GM12878 (cell line): ENCODE data around the gene UACA. TPM values are rescaled to one million over a fixed set of nuclear protein-coding genes. Genes with fewer than 3 reads are reported as not detected.

Experiments
- ATAC-seq: fragments of 200-7000 bp; cut with Tn5 transposase; 3 replicates; pipeline ENCODE4 v1.9.1; 2020; ENCODE audit warnings: mild to moderate bottlenecking, moderate library complexity
- BruUV-seq: library from RNA; stranded (reverse); fragments of 400-500 nt; replicated peaks from 2 replicates; lab custom pipeline; 2021; lab: Mats Ljungman, UMichigan
- CTCF ChIA-PET: fragments of 300-600 bp; sonication (Branson Sonifier 250); formaldehyde crosslinking; extraction: SDS; loops from one replicate; lab custom pipeline; 2021; ENCODE audit warnings: inconsistent platforms; lab: Yijun Ruan, JAX
- POLR2A ChIA-PET: fragments of 350-600 bp; formaldehyde crosslinking; extraction: SDS; loops from one replicate; lab custom pipeline; 2021; ENCODE audit warnings: inconsistent platforms; lab: Charles Lee
- RAD21 ChIA-PET: fragments of 300-600 bp; sonication (Branson Sonifier 250); formaldehyde crosslinking; loops from one replicate; lab custom pipeline; 2023; ENCODE audit warnings: antibody characterized with exemption; ENCODE audit not compliant: unreplicated experiment; lab: Charles Lee
- SMC1A ChIA-PET: fragments of 300-600 bp; sonication (Branson Sonifier 250); formaldehyde crosslinking; loops from one replicate; lab custom pipeline; 2023; ENCODE audit not compliant: unreplicated experiment, uncharacterized antibody; lab: Charles Lee
- DNase-seq: peaks from one replicate; pipeline ENCODE4 v3.0.0-alpha.2; 2011; ENCODE audit warnings: low read depth, low spot score
- FAIRE-seq: peaks from 3 replicates; lab custom pipeline; 2011; peaks lifted over from hg19 to GRCh38; lab: Jason Lieb, UNC
- H2AFZ ChIP-seq: 2 replicates; pipeline ENCODE4 v1.6.0; 2011; ENCODE audit warnings: low read depth, low read length, control low read depth; ENCODE audit not compliant: control insufficient read depth
- H3K27ac ChIP-seq: 2 replicates; pipeline ENCODE4 v1.5.1; 2011; ENCODE audit warnings: control low read depth; ENCODE audit not compliant: control insufficient read depth, insufficient read depth
- H3K27me3 ChIP-seq, 2 experiments: replicated peaks in 1 of 2; 2 replicates each; pipeline versions ENCODE4 v1.6.0 to v1.6.1; 2011; ENCODE audit warnings: low read length in 1 of 2; ENCODE audit not compliant: control insufficient read depth in 2 of 2, insufficient read depth in 2 of 2
- H3K36me3 ChIP-seq, 2 experiments: 2 replicates each; pipeline ENCODE4 v1.5.1; 2011; ENCODE audit warnings: low read length in 1 of 2; ENCODE audit not compliant: control insufficient read depth in 2 of 2, insufficient read depth in 2 of 2
- H3K4me1 ChIP-seq: 2 replicates; pipeline ENCODE4 v1.6.1; 2011; ENCODE audit warnings: mild to moderate bottlenecking, low read length, moderate library complexity, mixed read lengths; ENCODE audit not compliant: control insufficient read depth, insufficient read depth
- H3K4me2 ChIP-seq: 2 replicates; pipeline ENCODE4 v1.6.0; 2011; ENCODE audit warnings: control low read depth; ENCODE audit not compliant: control insufficient read depth, insufficient read depth
- H3K4me3 ChIP-seq: fragments of 200-600 bp; sonication (generic); 2 replicates; pipeline ENCODE4 v1.5.1; 2016
- H3K79me2 ChIP-seq: 2 replicates; pipeline ENCODE4 v1.6.0; 2011; ENCODE audit warnings: low read length; ENCODE audit not compliant: control insufficient read depth, insufficient read depth
- H3K9ac ChIP-seq: 2 replicates; pipeline ENCODE4 v1.8.0; 2011; ENCODE audit warnings: low read length, control low read depth, mixed read lengths; ENCODE audit not compliant: control insufficient read depth, insufficient read depth
- H3K9me3 ChIP-seq: replicated peaks from 3 replicates; pipeline ENCODE4 v1.5.1; 2011; ENCODE audit warnings: mild to moderate bottlenecking, low read length; ENCODE audit not compliant: control insufficient read depth, insufficient read depth
- H4K20me1 ChIP-seq: 2 replicates; pipeline ENCODE4 v1.6.0; 2011; ENCODE audit not compliant: control insufficient read depth, insufficient read depth
- CHD2 ChIP-seq: IDR thresholded peaks from 2 replicates; pipeline ENCODE4 v1.6.1; 2011; ENCODE audit warnings: low read depth, low read length, improper control_type of control experiment, borderline replicate concordance
- CREB1 ChIP-seq: IDR thresholded peaks from 2 replicates; pipeline ENCODE4 v1.6.1; 2012; ENCODE audit warnings: low read depth, mild to moderate bottlenecking, inconsistent platforms
- CUX1 ChIP-seq: IDR thresholded peaks from 2 replicates; pipeline ENCODE4 v1.6.1; 2012; ENCODE audit warnings: improper control_type of control experiment, low read depth, low read length; ENCODE audit not compliant: insufficient replicate concordance
- EZH2 ChIP-seq: IDR thresholded peaks from 2 replicates; pipeline ENCODE4 v1.6.1; 2012; ENCODE audit warnings: low read depth, mild to moderate bottlenecking, control low read depth, inconsistent platforms, low read length, borderline replicate concordance; ENCODE audit not compliant: control insufficient read depth
- JUND ChIP-seq: IDR thresholded peaks from 2 replicates; pipeline ENCODE4 v1.6.1; 2012; ENCODE audit warnings: low read depth, mild to moderate bottlenecking, low read length, improper control_type of control experiment, moderate library complexity
- NKRF ChIP-seq: fragments of 450-650 bp; conservative IDR thresholded peaks from 2 replicates; pipeline ENCODE4 v1.6.1; 2017; ENCODE audit warnings: mild to moderate bottlenecking, moderate library complexity
- PAX8 ChIP-seq: fragments of 450-650 bp; IDR thresholded peaks from 2 replicates; pipeline ENCODE4 v1.6.1; 2017; ENCODE audit warnings: mild to moderate bottlenecking, moderate library complexity
- ZBTB4 ChIP-seq: fragments of 450-650 bp; formaldehyde crosslinking; IDR thresholded peaks from 2 replicates; pipeline ENCODE4 v1.4.0; 2022; ENCODE audit warnings: mild to moderate bottlenecking, moderate library complexity
- ZBTB40 ChIP-seq: fragments of 450-650 bp; IDR thresholded peaks from 2 replicates; pipeline ENCODE4 v1.6.1; 2016; ENCODE audit warnings: mild to moderate bottlenecking, moderate library complexity, borderline replicate concordance
- WGBS: methylation state at CpG from one replicate; pipeline ENCODE4 v1.1.6; 2016; ENCODE audit warnings: low lambda C conversion rate; ENCODE audit not compliant: insufficient replicate concordance, insufficient coverage; ENCODE audit errors: missing lambda C conversion rate; 5-methylcytosine and 5-hydroxymethylcytosine counted together
- in situ Hi-C: fragments of 300-500 bp; cut with MboI; formaldehyde crosslinking; loops from 9 replicates; pipeline ENCODE4 v1.14.3; 2018; ENCODE audit warnings: mixed read lengths
- intact Hi-C: fragments of 100-400 bp; cut with micrococcal nuclease; formaldehyde crosslinking; loops from one replicate; pipeline ENCODE4 v1.14.2; 2022; ENCODE audit not compliant: unreplicated experiment
- polyA plus RNA-seq, 11 experiments: library from polyadenylated mRNA; depleted of rRNA in 4 of 11; unstranded in 6 of 11; stranded (reverse) in 5 of 11; fragments of >200 nt; fragmentation: Nextera tagmentation in 4 of 11; fragmentation: Illumina TruSeq in 1 of 11; extraction: Ambion mirVana in 4 of 11; extraction: Trizol in 1 of 11; gene quantifications; 1 replicate in 1 of 11; 2 replicates in 10 of 11; pipeline versions ENCODE4 v1.2.1 to v1.2.3, GENCODE V29; 2011 to 2016; ENCODE audit warnings: inconsistent platforms in 2 of 11, missing spikeins in 2 of 11, low read depth in 1 of 11
- total RNA-seq, 4 experiments: library from RNA; depleted of rRNA in 3 of 4; stranded (reverse); fragments of >200 nt in 3 of 4; fragmentation: Illumina TruSeq in 1 of 4; extraction: Trizol in 1 of 4; gene quantifications; 2 replicates each; pipeline versions ENCODE4 v1.2.1 to v1.2.3, GENCODE V29; 2013 to 2021

UACA gene
- total and polyA plus RNA-seq, 10 of the 15 experiments (the other 5 are each of a cell fraction or from before 2014, with no cell fraction given), result 0.30 to 4.0 (median 2.0) TPM

GRCh38 chr15:70611286-70611685 is 152.1 kb downstream of the UACA start:
- FAIRE-seq (no peak), DNase-seq (no peak), ATAC-seq (no peak)
- ChIA-PET CTCF (no interaction called here), SMC1A (no interaction called here), POLR2A (no interaction called here), RAD21 (no interaction called here)
- Histone ChIP-seq H3K4me3 (no peak overlapping the region), H3K4me1 (no peaks in the 10 kb centered on the region), H3K27me3 (peaks cover 0 to 5% of the 10 kb centered on the region in 2 experiments; a peak in 1 of 4 replicates), H3K27ac (no peak overlapping the region), H3K9ac (no peak overlapping the region), H3K79me2 (no peaks in the 10 kb centered on the region), H3K9me3 (no peaks in the 10 kb centered on the region; the same call in 1 of the 3 replicates), H4K20me1 (no peaks in the 10 kb centered on the region), H2AFZ (no peak overlapping the region), H3K36me3 (no peaks in the 10 kb centered on the region), H3K4me2 (no peak overlapping the region)
- WGBS, result 55% methylated on average over 4 of the region's 4 CpGs
- intact Hi-C loops (no loop called here), in situ Hi-C loops (no loop called here)
- no TSS peak for BruUV-seq
- no peak for TF ChIP-seq CREB1
- TF ChIP-seq CHD2, result no peak
- TF ChIP-seq ZBTB40, result no peak
- no peak for TF ChIP-seq JUND
- TF ChIP-seq PAX8, result no peak
- no peak for TF ChIP-seq EZH2
- TF ChIP-seq ZBTB4, result no peak
- TF ChIP-seq NKRF, result no peak
- no peak for TF ChIP-seq CUX1
